IMR-90 (cell line): Measurements from ENCODE around the gene MBTPS1. TPM values are rescaled to one million over a fixed set of nuclear protein-coding genes. Genes with fewer than 3 reads are reported as not detected.
A peak's percentile ranks its signal among the peaks of the same experiment; 100 is the strongest.

Experiments used
- ATAC-seq: fragments of 200-7000 bp; cut with Tn5 transposase; 2 replicates; pipeline ENCODE4 v1.9.1; 2020; ENCODE audit warnings: low read depth, mild to moderate bottlenecking, moderate library complexity
- BruUV-seq: library from RNA; stranded (reverse); fragments of 400-500 nt; replicated peaks from 2 replicates; lab custom pipeline; 2021; lab: Mats Ljungman, UMichigan
- CTCF ChIA-PET: fragments of 300-600 bp; formaldehyde crosslinking; extraction: SDS; loops from one replicate; lab custom pipeline; 2021; ENCODE audit warnings: antibody characterized with exemption; lab: Yijun Ruan, JAX
- POLR2A ChIA-PET: fragments of 300-600 bp; sonication (Branson Sonifier 250); formaldehyde crosslinking; loops from one replicate; lab custom pipeline; 2022; ENCODE audit warnings: antibody characterized with exemption; ENCODE audit not compliant: unreplicated experiment; lab: Charles Lee
- DNase-seq: peaks from one replicate; pipeline ENCODE4 v3.0.0; 2013
- H2AFZ ChIP-seq: replicated peaks from 2 replicates; pipeline ENCODE3; 2013; ENCODE audit warnings: low read length, mild to moderate bottlenecking; ENCODE audit not compliant: poor library complexity
- H2AK5ac ChIP-seq: 2 replicates; pipeline ENCODE4 v1.6.1; 2013; ENCODE audit warnings: low read depth, low read length, inconsistent platforms
- H2AK9ac ChIP-seq: replicated peaks from 2 replicates; pipeline ENCODE3; 2013; ENCODE audit warnings: mild to moderate bottlenecking, low read depth, low read length, moderate library complexity; ENCODE audit not compliant: poor library complexity
- H2BK120ac ChIP-seq: 2 replicates; pipeline ENCODE4 v1.6.1; 2013; ENCODE audit warnings: low read depth, low read length, inconsistent platforms
- H2BK15ac ChIP-seq: 3 replicates; pipeline ENCODE4 v1.6.1; 2013; ENCODE audit warnings: low read depth, low read length, inconsistent platforms
- H2BK20ac ChIP-seq: 2 replicates; pipeline ENCODE4 v1.6.1; 2013; ENCODE audit warnings: low read depth, mild to moderate bottlenecking, inconsistent platforms, low read length, moderate library complexity
- H2BK5ac ChIP-seq: 2 replicates; pipeline ENCODE4 v1.6.1; 2013; ENCODE audit warnings: mild to moderate bottlenecking, low read depth, low read length, inconsistent platforms; ENCODE audit not compliant: poor library complexity, severe bottlenecking
- H3K14ac ChIP-seq: replicated peaks from 2 replicates; pipeline ENCODE4 v1.6.1; 2013; ENCODE audit warnings: low read depth, low read length, inconsistent platforms
- H3K18ac ChIP-seq: 2 replicates; pipeline ENCODE4 v1.6.1; 2013; ENCODE audit warnings: low read depth, low read length, control low read depth
- H3K23ac ChIP-seq: 2 replicates; pipeline ENCODE4 v1.6.1; 2013; ENCODE audit warnings: low read depth, low read length, inconsistent platforms
- H3K27ac ChIP-seq: 2 replicates; pipeline ENCODE4 v1.5.1; 2013; ENCODE audit warnings: mild to moderate bottlenecking, control low read depth, low read length; ENCODE audit not compliant: insufficient read depth
- H3K27me3 ChIP-seq: 2 replicates; pipeline ENCODE4 v1.6.1; 2013; ENCODE audit warnings: low read length; ENCODE audit not compliant: control insufficient read depth, insufficient read depth
- H3K36me3 ChIP-seq: 2 replicates; pipeline ENCODE4 v1.6.1; 2013; ENCODE audit warnings: low read length, mixed read lengths; ENCODE audit not compliant: control insufficient read depth, insufficient read depth
- H3K4ac ChIP-seq: 2 replicates; pipeline ENCODE4 v1.6.1; 2013; ENCODE audit warnings: low read depth, low read length, inconsistent platforms
- H3K4me1 ChIP-seq: 2 replicates; pipeline ENCODE4 v1.6.1; 2013; ENCODE audit warnings: low read length, mixed read lengths; ENCODE audit not compliant: control insufficient read depth, insufficient read depth
- H3K4me2 ChIP-seq: 2 replicates; pipeline ENCODE4 v1.6.1; 2013; ENCODE audit warnings: low read depth, mild to moderate bottlenecking, control low read depth, low read length, moderate library complexity
- H3K4me3 ChIP-seq: 2 replicates; pipeline ENCODE4 v1.5.1; 2013; ENCODE audit warnings: low read depth, mild to moderate bottlenecking, control low read depth, low read length, moderate library complexity; ENCODE audit not compliant: insufficient read depth
- H3K56ac ChIP-seq: 2 replicates; pipeline ENCODE4 v1.6.1; 2013; ENCODE audit warnings: low read length, inconsistent platforms; ENCODE audit not compliant: insufficient read depth; ENCODE audit errors: extremely low read depth
- H3K79me1 ChIP-seq, 2 experiments: 2 replicates each; pipeline ENCODE4 v1.6.1; 2013; ENCODE audit warnings: low read length in 2 of 2, inconsistent platforms in 1 of 2, low read depth in 1 of 2
- H3K9ac ChIP-seq: 2 replicates; pipeline ENCODE4 v1.6.1; 2013; ENCODE audit warnings: low read depth, low read length, control low read depth
- H3K9me1 ChIP-seq: 2 replicates; pipeline ENCODE4 v1.6.1; 2013; ENCODE audit warnings: low read length, inconsistent platforms; ENCODE audit not compliant: insufficient read depth
- H3K9me3 ChIP-seq: 2 replicates; pipeline ENCODE4 v1.6.1; 2013; ENCODE audit warnings: low read length; ENCODE audit not compliant: control insufficient read depth, insufficient read depth
- H4K20me1 ChIP-seq: 2 replicates; pipeline ENCODE4 v1.6.1; 2013; ENCODE audit warnings: low read length, inconsistent platforms; ENCODE audit not compliant: insufficient read depth
- H4K5ac ChIP-seq: 2 replicates; pipeline ENCODE4 v1.6.1; 2013; ENCODE audit warnings: mild to moderate bottlenecking, low read depth, low read length, control low read depth
- H4K8ac ChIP-seq, 2 experiments: 2 replicates each; pipeline ENCODE4 v1.6.1; 2013; ENCODE audit warnings: low read depth in 2 of 2, low read length in 2 of 2, control low read depth in 1 of 2, inconsistent platforms in 1 of 2
- H4K91ac ChIP-seq: 2 replicates; pipeline ENCODE4 v1.6.1; 2013; ENCODE audit warnings: low read depth, low read length, inconsistent platforms; ENCODE audit not compliant: insufficient read depth
- FOS ChIP-seq: fragments of 150-350 bp; IDR thresholded peaks from 2 replicates; pipeline ENCODE4 v1.6.1; 2016; ENCODE audit warnings: low read depth, low read length
- MXI1 ChIP-seq: IDR thresholded peaks from 2 replicates; pipeline ENCODE4 v1.6.1; 2012; ENCODE audit warnings: low read depth, mild to moderate bottlenecking, low read length, moderate library complexity, borderline replicate concordance
- RCOR1 ChIP-seq: IDR thresholded peaks from 2 replicates; pipeline ENCODE4 v1.6.1; 2012; ENCODE audit warnings: mild to moderate bottlenecking, low read length, improper control_type of control experiment; ENCODE audit not compliant: insufficient replicate concordance
- WGBS, 2 experiments: methylation state at CpG; one replicate each; pipeline versions ENCODE4 v1.1.5 to v1.1.7; 2013; ENCODE audit warnings: missing lambda C conversion rate in 2 of 2; ENCODE audit not compliant: insufficient read length in 1 of 2; ENCODE audit errors: extremely low coverage in 2 of 2; 5-methylcytosine and 5-hydroxymethylcytosine counted together
- dilution Hi-C: fragments of 300-500 bp; cut with HindIII; formaldehyde crosslinking; loops from one replicate; pipeline ENCODE4 v1.14.3; 2018; ENCODE audit warnings: low sequenced_read_pairs; ENCODE audit not compliant: unreplicated experiment
- in situ Hi-C: fragments of 300-500 bp; cut with MboI; formaldehyde crosslinking; loops from 3 replicates; pipeline ENCODE4 v1.14.3; 2019; ENCODE audit warnings: low sequenced_read_pairs, inconsistent platforms, mixed read lengths
- intact Hi-C: fragments of 100-400 bp; cut with micrococcal nuclease; formaldehyde crosslinking; loops from 2 replicates; pipeline ENCODE4 v1.10.0; 2022
- polyA plus RNA-seq, 3 experiments: library from polyadenylated mRNA; depleted of rRNA; stranded (reverse); fragments of >200 nt; gene quantifications; 2 replicates each; pipeline ENCODE4 v1.2.3, GENCODE V29; 2012; ENCODE audit warnings: low replicate concordance in 1 of 3
- total RNA-seq: library from RNA; depleted of rRNA; stranded (reverse); fragments of >200 nt; gene quantifications from 2 replicates; pipeline ENCODE4 v1.2.3, GENCODE V29; 2012

Gene MBTPS1
- total and polyA plus RNA-seq, 2 of the 4 experiments (the other 2 are of a cell fraction): 59.0 to 70.4 TPM

DNA sequence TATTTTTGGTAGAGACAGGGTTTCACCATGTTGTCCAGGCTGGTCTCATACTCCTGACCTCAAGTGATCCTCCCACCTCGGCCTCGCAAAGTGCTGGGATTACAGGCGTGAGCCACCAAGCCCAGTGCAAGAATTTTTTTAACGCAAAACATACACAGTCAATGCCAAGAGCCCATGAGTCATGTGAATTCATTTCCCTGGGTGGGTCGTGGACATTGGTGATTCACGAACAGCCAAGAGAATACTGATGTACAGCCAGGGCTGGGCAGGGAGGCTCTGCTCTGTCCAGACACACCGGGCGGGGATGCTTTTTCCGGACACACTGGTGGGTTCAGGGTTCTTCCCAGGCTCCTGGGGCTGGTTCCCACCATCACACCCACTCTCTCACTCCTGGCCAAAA, 91.9 kb downstream of the MBTPS1 start:
- DNase-seq (peak; percentile 90), ATAC-seq (peak; percentile 98)
- Histone ChIP-seq H4K20me1 (no peaks in the 10 kb centered on the region), H3K18ac (no peak overlapping the region), H3K4me3 (no peak overlapping the region), H2BK5ac (no peak overlapping the region), H3K4ac (peak overlapping the region; percentile 46), H3K79me1 (no peaks in the 10 kb centered on the region), H3K23ac (no peak overlapping the region), H3K9me1 (no peaks in the 10 kb centered on the region), H3K9me3 (peaks cover 13% of the 10 kb centered on the region), H2AK5ac (peak overlapping the region; percentile 54; the same call in 1 of the 2 replicates), H3K14ac (0 out of 2 replicates have a peak overlapping the region, but pooled peaks have one; percentile 55), H2AK9ac (peak overlapping the region; percentile 87), H2BK120ac (peak overlapping the region; percentile 65), H3K4me1 (peaks cover 7% of the 10 kb centered on the region), H2BK20ac (peak overlapping the region; percentile 74), H3K36me3 (no peaks in the 10 kb centered on the region), H3K9ac (no peak overlapping the region), H3K27me3 (peaks cover 18% of the 10 kb centered on the region), H4K8ac (0 out of 4 replicates have a peak overlapping the region, but pooled peaks of 1 of the 2 experiments have one; percentile 42), H3K4me2 (no peak overlapping the region), H2AFZ (peak overlapping the region; percentile 83), H4K91ac (no peak overlapping the region), H2BK15ac (no peak overlapping the region; the same call in 2 of the 3 replicates), H3K27ac (no peak overlapping the region), H4K5ac (no peak overlapping the region), H3K56ac (no peak overlapping the region)
- dilution Hi-C loops (no loop called here), intact Hi-C loops (loop anchor here (2.0 kb wide), 1 partner anchor 56 kb away; the partner anchor contains the start of gene NECAB2), in situ Hi-C loops (no loop called here)
- CTCF ChIA-PET: no interaction called here
- TF ChIP-seq FOS (peak; percentile 88), MXI1 (no peak), RCOR1 (peak; percentile 30)
- 66% methylated on average over 3 of the region's 9 CpGs; no CpG with 5 or more reads in 1 of the 2 experiments for WGBS, 2 experiments
- no TSS peak for BruUV-seq
- POLR2A ChIA-PET: no interaction called here
